ENCODE results near the gene C3orf22. TPM values are rescaled to one million over a fixed set of nuclear protein-coding genes. Genes with fewer than 3 reads are reported as not detected.

Gene C3orf22
- total RNA-seq, 1 experiment from 2014 or later = not detected

- no peak overlapping the region for H2AFZ ChIP-seq (ENCODE audit: low read length)
- H3K9ac ChIP-seq (ENCODE audit: low read length) = no peak overlapping the region
- H3K9me2 ChIP-seq (replicated peaks; ENCODE audit: insufficient read depth, low read length) = no peaks in the 10 kb centered on the region
- H3K79me2 ChIP-seq (ENCODE audit: low read length) = no peaks in the 10 kb centered on the region
- no peaks in the 10 kb centered on the region for H3K4me1 ChIP-seq (ENCODE audit: low read length)
- H3K36me3 ChIP-seq (ENCODE audit: insufficient read depth, low read length) = no peaks in the 10 kb centered on the region
- H3K4me3 ChIP-seq (ENCODE audit: low read length) = no peak overlapping the region
- H3K27ac ChIP-seq (ENCODE audit: low read length) = no peak overlapping the region
- DNase-seq = no peak
- no peaks in the 10 kb centered on the region for H3K9me3 ChIP-seq (ENCODE audit: low read length)
- H3K4me2 ChIP-seq (ENCODE audit: low read depth, low read length, poor library complexity, severe bottlenecking) = no peak overlapping the region
- no peaks in the 10 kb centered on the region for H3K27me3 ChIP-seq (ENCODE audit: low read length)
- H4K20me1 ChIP-seq (ENCODE audit: insufficient read depth, low read depth, low read length) = 0 out of 2 replicates have a peak, but pooled peaks cover 4% of the 10 kb centered on the region
Observed at GRCh38 chr3:126542340-126543241, 16.1 kb downstream of the C3orf22 start.

GRCh38 chr3:126541628-126542339, 16.9 kb downstream of the C3orf22 start:
- H3K4me1 ChIP-seq (ENCODE audit: low read length) = no peaks in the 10 kb centered on the region
- H3K9me3 ChIP-seq (ENCODE audit: low read length) = no peaks in the 10 kb centered on the region
- H3K27me3 ChIP-seq (ENCODE audit: low read length) = no peaks in the 10 kb centered on the region
- H2AFZ ChIP-seq (ENCODE audit: low read length) = no peak overlapping the region
- H3K4me3 ChIP-seq (ENCODE audit: low read length) = no peak overlapping the region
- DNase-seq = no peak
- H3K79me2 ChIP-seq (ENCODE audit: low read length) = no peaks in the 10 kb centered on the region
- no peak overlapping the region for H3K4me2 ChIP-seq (ENCODE audit: low read depth, low read length, poor library complexity, severe bottlenecking)
- H3K9me2 ChIP-seq (replicated peaks; ENCODE audit: insufficient read depth, low read length) = no peaks in the 10 kb centered on the region
- no peak overlapping the region for H3K9ac ChIP-seq (ENCODE audit: low read length)
- 0 out of 2 replicates have a peak, but pooled peaks cover 4% of the 10 kb centered on the region for H4K20me1 ChIP-seq (ENCODE audit: insufficient read depth, low read depth, low read length)
- no peak overlapping the region for H3K27ac ChIP-seq (ENCODE audit: low read length)
- no peaks in the 10 kb centered on the region for H3K36me3 ChIP-seq (ENCODE audit: insufficient read depth, low read length)

GRCh38 chr3:126540951-126541627, 17.6 kb downstream of the C3orf22 start:
- H3K9me3 ChIP-seq (ENCODE audit: low read length) = no peaks in the 10 kb centered on the region
- H3K36me3 ChIP-seq (ENCODE audit: insufficient read depth, low read length) = no peaks in the 10 kb centered on the region
- H3K9ac ChIP-seq (ENCODE audit: low read length) = no peak overlapping the region
- H3K79me2 ChIP-seq (ENCODE audit: low read length) = no peaks in the 10 kb centered on the region
- no peaks in the 10 kb centered on the region for H3K9me2 ChIP-seq (replicated peaks; ENCODE audit: insufficient read depth, low read length)
- no peak overlapping the region for H2AFZ ChIP-seq (ENCODE audit: low read length)
- H3K27ac ChIP-seq (ENCODE audit: low read length) = no peak overlapping the region
- H4K20me1 ChIP-seq (ENCODE audit: insufficient read depth, low read depth, low read length) = 0 out of 2 replicates have a peak, but pooled peaks cover 4% of the 10 kb centered on the region
- H3K4me2 ChIP-seq (ENCODE audit: low read depth, low read length, poor library complexity, severe bottlenecking) = no peak overlapping the region
- H3K4me1 ChIP-seq (ENCODE audit: low read length) = no peaks in the 10 kb centered on the region
- no peak for DNase-seq
- no peak overlapping the region for H3K4me3 ChIP-seq (ENCODE audit: low read length)
- no peaks in the 10 kb centered on the region for H3K27me3 ChIP-seq (ENCODE audit: low read length)

GRCh38 chr3:126540342-126540849, 18.3 kb downstream of the C3orf22 start:
- H3K4me2 ChIP-seq (ENCODE audit: low read depth, low read length, poor library complexity, severe bottlenecking) = no peak overlapping the region
- 0 out of 2 replicates have a peak, but pooled peaks cover 4% of the 10 kb centered on the region for H4K20me1 ChIP-seq (ENCODE audit: insufficient read depth, low read depth, low read length)
- H3K36me3 ChIP-seq (ENCODE audit: insufficient read depth, low read length) = no peaks in the 10 kb centered on the region
- no peaks in the 10 kb centered on the region for H3K4me1 ChIP-seq (ENCODE audit: low read length)
- H3K9ac ChIP-seq (ENCODE audit: low read length) = no peak overlapping the region
- H3K27me3 ChIP-seq (ENCODE audit: low read length) = no peaks in the 10 kb centered on the region
- H2AFZ ChIP-seq (ENCODE audit: low read length) = no peak overlapping the region
- no peak overlapping the region for H3K4me3 ChIP-seq (ENCODE audit: low read length)
- no peak overlapping the region for H3K27ac ChIP-seq (ENCODE audit: low read length)
- no peaks in the 10 kb centered on the region for H3K79me2 ChIP-seq (ENCODE audit: low read length)
- no peak for DNase-seq
- H3K9me2 ChIP-seq (replicated peaks; ENCODE audit: insufficient read depth, low read length) = no peaks in the 10 kb centered on the region
- H3K9me3 ChIP-seq (ENCODE audit: low read length) = no peaks in the 10 kb centered on the region

GRCh38 chr3:126539558-126540250, 19.0 kb downstream of the C3orf22 start:
- no peak for DNase-seq
- no peak overlapping the region for H2AFZ ChIP-seq (ENCODE audit: low read length)
- H3K4me2 ChIP-seq (ENCODE audit: low read depth, low read length, poor library complexity, severe bottlenecking) = no peak overlapping the region
- H3K27ac ChIP-seq (ENCODE audit: low read length) = no peak overlapping the region
- no peaks in the 10 kb centered on the region for H3K4me1 ChIP-seq (ENCODE audit: low read length)
- no peak overlapping the region for H3K9ac ChIP-seq (ENCODE audit: low read length)
- H3K36me3 ChIP-seq (ENCODE audit: insufficient read depth, low read length) = no peaks in the 10 kb centered on the region
- H3K79me2 ChIP-seq (ENCODE audit: low read length) = no peaks in the 10 kb centered on the region
- H3K4me3 ChIP-seq (ENCODE audit: low read length) = no peak overlapping the region
- H3K9me2 ChIP-seq (replicated peaks; ENCODE audit: insufficient read depth, low read length) = no peaks in the 10 kb centered on the region
- 0 out of 2 replicates have a peak, but pooled peaks cover 4% of the 10 kb centered on the region for H4K20me1 ChIP-seq (ENCODE audit: insufficient read depth, low read depth, low read length)
- H3K9me3 ChIP-seq (ENCODE audit: low read length) = no peaks in the 10 kb centered on the region
- no peaks in the 10 kb centered on the region for H3K27me3 ChIP-seq (ENCODE audit: low read length)

GRCh38 chr3:126538966-126539365, 19.8 kb downstream of the C3orf22 start:
- H3K36me3 ChIP-seq (ENCODE audit: insufficient read depth, low read length) = no peaks in the 10 kb centered on the region
- no peaks in the 10 kb centered on the region for H3K27me3 ChIP-seq (ENCODE audit: low read length)
- H3K27ac ChIP-seq (ENCODE audit: low read length) = no peak overlapping the region
- no peaks in the 10 kb centered on the region for H3K9me2 ChIP-seq (replicated peaks; ENCODE audit: insufficient read depth, low read length)
- H3K4me3 ChIP-seq (ENCODE audit: low read length) = no peak overlapping the region
- no peaks in the 10 kb centered on the region for H3K9me3 ChIP-seq (ENCODE audit: low read length)
- H3K4me2 ChIP-seq (ENCODE audit: low read depth, low read length, poor library complexity, severe bottlenecking) = no peak overlapping the region
- no peaks in the 10 kb centered on the region for H3K4me1 ChIP-seq (ENCODE audit: low read length)
- no peak overlapping the region for H3K9ac ChIP-seq (ENCODE audit: low read length)
- 0 out of 2 replicates have a peak, but pooled peaks cover 4% of the 10 kb centered on the region for H4K20me1 ChIP-seq (ENCODE audit: insufficient read depth, low read depth, low read length)
- DNase-seq = no peak
- H3K79me2 ChIP-seq (ENCODE audit: low read length) = no peaks in the 10 kb centered on the region
- no peak overlapping the region for H2AFZ ChIP-seq (ENCODE audit: low read length)

- Histone ChIP-seq H3K4me3 (ENCODE audit: low read length) (no peak overlapping the region), H3K27ac (ENCODE audit: low read length) (no peak overlapping the region), H3K4me2 (ENCODE audit: low read depth, low read length, poor library complexity, severe bottlenecking) (no peak overlapping the region), H3K27me3 (ENCODE audit: low read length) (no peaks in the 10 kb centered on the region), H3K79me2 (ENCODE audit: low read length) (no peaks in the 10 kb centered on the region), H2AFZ (ENCODE audit: low read length) (no peak overlapping the region), H3K9ac (ENCODE audit: low read length) (no peak overlapping the region), H4K20me1 (ENCODE audit: insufficient read depth, low read depth, low read length) (no peaks in the 10 kb centered on the region), H3K9me2 (replicated peaks; ENCODE audit: insufficient read depth, low read length) (no peaks in the 10 kb centered on the region), H3K4me1 (ENCODE audit: low read length) (no peaks in the 10 kb centered on the region), H3K9me3 (ENCODE audit: low read length) (no peaks in the 10 kb centered on the region), H3K36me3 (ENCODE audit: insufficient read depth, low read length) (no peaks in the 10 kb centered on the region)
- DNase-seq = no peak
Observed at GRCh38 chr3:126538316-126538715, 20.4 kb downstream of the C3orf22 start.

Measured in Karpas-422 (cell line).